K562 (cell line): ENCODE results near the gene LIFR.

ENCODE experiments used
- CBX1 ChIP-seq: sonication (generic); IDR thresholded peaks from 2 replicates; pipeline ENCODE4 v1.6.1; 2016; ENCODE audit warnings: antibody characterized with exemption, low read depth, mild to moderate bottlenecking
- FOXJ3 ChIP-seq: sonication (generic); formaldehyde crosslinking; IDR thresholded peaks from 2 replicates; pipeline ENCODE4 v1.4.0; 2020; ENCODE audit warnings: mild to moderate bottlenecking, missing genetic modification reagents
- JUND ChIP-seq, 2 experiments: IDR thresholded peaks; 2 replicates in 1 of 2; 3 replicates in 1 of 2; pipeline ENCODE4 v1.6.1; 2011; ENCODE audit warnings: borderline replicate concordance in 2 of 2, low read depth in 2 of 2, low read length in 2 of 2, improper control_type of control experiment in 1 of 2, missing biosample characterization in 1 of 2, missing genetic modification characterization in 1 of 2, missing genetic modification reagents in 1 of 2
- PML ChIP-seq: IDR thresholded peaks from 2 replicates; pipeline ENCODE4 v1.6.1; 2012; ENCODE audit warnings: low read length, inconsistent platforms
- POLR2A ChIP-seq: fragments of 450-650 bp; conservative IDR thresholded peaks from 2 replicates; pipeline ENCODE4 v1.6.1; 2016
- POLR2AphosphoS5 ChIP-seq: IDR thresholded peaks from 2 replicates; pipeline ENCODE4 v1.6.1; 2011; ENCODE audit warnings: mild to moderate bottlenecking, low read depth, low read length, moderate library complexity; ENCODE audit not compliant: control insufficient read depth, insufficient read depth
- TAF1 ChIP-seq: IDR thresholded peaks from 2 replicates; pipeline ENCODE4 v1.6.1; 2011; ENCODE audit warnings: mild to moderate bottlenecking, low read length, moderate library complexity; ENCODE audit not compliant: insufficient read depth, control insufficient read depth, severe bottlenecking; ENCODE audit errors: extremely low read depth
- TEAD4 ChIP-seq, 2 experiments: sonication (generic) in 1 of 2; formaldehyde crosslinking in 1 of 2; IDR thresholded peaks; 2 replicates each; pipeline versions ENCODE4 v1.6.1 to v1.8.0; 2012 to 2022; ENCODE audit warnings: borderline replicate concordance in 1 of 2, inconsistent platforms in 1 of 2, low read length in 1 of 2, mild to moderate bottlenecking in 1 of 2, missing genetic modification reagents in 1 of 2
- ZC3H11A ChIP-seq: IDR thresholded peaks from 2 replicates; pipeline ENCODE4 v1.6.1; 2012; ENCODE audit warnings: low read depth, low read length, improper control_type of control experiment
- TF ChIP-seq, protein P1 (sequence below), 3 experiments: IDR thresholded peaks in 2 of 3; conservative IDR thresholded peaks in 1 of 3; 2 replicates each; pipeline ENCODE4 v1.5.1; 2011 to 2012; ENCODE audit warnings: low read length in 3 of 3, mild to moderate bottlenecking in 3 of 3, control low read depth in 2 of 3, improper control_type of control experiment in 1 of 3, inconsistent platforms in 1 of 3, low read depth in 1 of 3, mixed read lengths in 1 of 3, moderate library complexity in 1 of 3; ENCODE audit not compliant: insufficient read depth in 2 of 3
- TF ChIP-seq, protein P2 (sequence below), 2 experiments: IDR thresholded peaks; 2 replicates each; pipeline ENCODE4 v1.6.1; 2012; ENCODE audit warnings: improper control_type of control experiment in 2 of 2, low read depth in 2 of 2, low read length in 2 of 2, borderline replicate concordance in 1 of 2

DNA sequence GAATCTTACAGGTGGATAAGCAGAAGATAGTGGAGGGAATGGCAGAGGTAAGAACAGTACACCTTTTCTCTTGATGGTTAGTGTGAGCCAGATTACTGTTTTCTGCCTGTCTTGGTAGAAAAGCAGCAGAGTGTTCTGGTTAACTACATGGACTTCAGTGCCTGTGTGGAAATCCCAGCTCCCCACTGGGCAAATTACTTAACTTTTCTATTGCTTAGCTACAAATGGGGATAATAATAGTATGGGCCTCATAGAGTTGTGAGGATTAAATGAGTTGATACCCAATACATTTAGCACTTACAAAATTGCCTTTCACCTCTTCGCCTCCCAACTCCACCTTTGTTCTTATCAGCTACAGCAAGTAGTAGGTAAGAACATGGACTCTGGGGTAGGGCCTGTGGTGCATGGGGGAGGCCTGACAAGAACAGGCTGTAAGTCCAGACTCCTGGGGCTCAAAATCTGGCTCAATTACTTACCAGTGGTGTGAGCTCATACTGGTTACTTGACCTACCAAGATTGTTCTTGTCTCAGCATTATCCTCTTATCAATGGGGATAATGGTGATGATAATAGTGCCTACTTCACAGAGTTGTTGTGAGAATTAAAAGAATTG, 125.1 kb downstream of the LIFR start:
- TF ChIP-seq TEAD4 (IDR thresholded peaks at IDR 0.05; ENCODE audit: low read length) (no peak), TEAD4 (CRISPR knock-in tag; IDR thresholded peaks at IDR 0.05; ENCODE audit: borderline replicate concordance) (no peak), JUND (IDR thresholded peaks at IDR 0.05; ENCODE audit: borderline replicate concordance, low read depth, low read length) (no peak), JUND (tag; IDR thresholded peaks at IDR 0.05; ENCODE audit: borderline replicate concordance, low read depth, low read length) (no peak), TAF1 (no peak), PML (no peak), FOXJ3 (CRISPR knock-in tag) (no peak), POLR2A (no peak), CBX1 (no peak), POLR2AphosphoS5 (no peak), ZC3H11A (no peak)
- TF ChIP-seq, protein P1, sequence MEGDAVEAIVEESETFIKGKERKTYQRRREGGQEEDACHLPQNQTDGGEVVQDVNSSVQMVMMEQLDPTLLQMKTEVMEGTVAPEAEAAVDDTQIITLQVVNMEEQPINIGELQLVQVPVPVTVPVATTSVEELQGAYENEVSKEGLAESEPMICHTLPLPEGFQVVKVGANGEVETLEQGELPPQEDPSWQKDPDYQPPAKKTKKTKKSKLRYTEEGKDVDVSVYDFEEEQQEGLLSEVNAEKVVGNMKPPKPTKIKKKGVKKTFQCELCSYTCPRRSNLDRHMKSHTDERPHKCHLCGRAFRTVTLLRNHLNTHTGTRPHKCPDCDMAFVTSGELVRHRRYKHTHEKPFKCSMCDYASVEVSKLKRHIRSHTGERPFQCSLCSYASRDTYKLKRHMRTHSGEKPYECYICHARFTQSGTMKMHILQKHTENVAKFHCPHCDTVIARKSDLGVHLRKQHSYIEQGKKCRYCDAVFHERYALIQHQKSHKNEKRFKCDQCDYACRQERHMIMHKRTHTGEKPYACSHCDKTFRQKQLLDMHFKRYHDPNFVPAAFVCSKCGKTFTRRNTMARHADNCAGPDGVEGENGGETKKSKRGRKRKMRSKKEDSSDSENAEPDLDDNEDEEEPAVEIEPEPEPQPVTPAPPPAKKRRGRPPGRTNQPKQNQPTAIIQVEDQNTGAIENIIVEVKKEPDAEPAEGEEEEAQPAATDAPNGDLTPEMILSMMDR (IDR thresholded peaks at IDR 0.05 in 2 of 3, conservative IDR thresholded peaks at IDR 0.05 in 1 of 3; ENCODE audit: insufficient read depth in 2 of 3, low read depth in 1 of 3, low read length in 3 of 3) = no peak
- TF ChIP-seq, protein P2, sequence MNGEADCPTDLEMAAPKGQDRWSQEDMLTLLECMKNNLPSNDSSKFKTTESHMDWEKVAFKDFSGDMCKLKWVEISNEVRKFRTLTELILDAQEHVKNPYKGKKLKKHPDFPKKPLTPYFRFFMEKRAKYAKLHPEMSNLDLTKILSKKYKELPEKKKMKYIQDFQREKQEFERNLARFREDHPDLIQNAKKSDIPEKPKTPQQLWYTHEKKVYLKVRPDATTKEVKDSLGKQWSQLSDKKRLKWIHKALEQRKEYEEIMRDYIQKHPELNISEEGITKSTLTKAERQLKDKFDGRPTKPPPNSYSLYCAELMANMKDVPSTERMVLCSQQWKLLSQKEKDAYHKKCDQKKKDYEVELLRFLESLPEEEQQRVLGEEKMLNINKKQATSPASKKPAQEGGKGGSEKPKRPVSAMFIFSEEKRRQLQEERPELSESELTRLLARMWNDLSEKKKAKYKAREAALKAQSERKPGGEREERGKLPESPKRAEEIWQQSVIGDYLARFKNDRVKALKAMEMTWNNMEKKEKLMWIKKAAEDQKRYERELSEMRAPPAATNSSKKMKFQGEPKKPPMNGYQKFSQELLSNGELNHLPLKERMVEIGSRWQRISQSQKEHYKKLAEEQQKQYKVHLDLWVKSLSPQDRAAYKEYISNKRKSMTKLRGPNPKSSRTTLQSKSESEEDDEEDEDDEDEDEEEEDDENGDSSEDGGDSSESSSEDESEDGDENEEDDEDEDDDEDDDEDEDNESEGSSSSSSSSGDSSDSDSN (IDR thresholded peaks at IDR 0.05; ENCODE audit: borderline replicate concordance in 1 of 2, low read depth in 2 of 2, low read length in 2 of 2) = no peak
